ENCODE results near the gene AADACL2. TPM values are rescaled to one million over a fixed set of nuclear protein-coding genes. Genes with fewer than 3 reads are reported as not detected.

AADACL2 gene
- total RNA-seq, 1 donor from 2014 or later, result 11.7 TPM

DNA sequence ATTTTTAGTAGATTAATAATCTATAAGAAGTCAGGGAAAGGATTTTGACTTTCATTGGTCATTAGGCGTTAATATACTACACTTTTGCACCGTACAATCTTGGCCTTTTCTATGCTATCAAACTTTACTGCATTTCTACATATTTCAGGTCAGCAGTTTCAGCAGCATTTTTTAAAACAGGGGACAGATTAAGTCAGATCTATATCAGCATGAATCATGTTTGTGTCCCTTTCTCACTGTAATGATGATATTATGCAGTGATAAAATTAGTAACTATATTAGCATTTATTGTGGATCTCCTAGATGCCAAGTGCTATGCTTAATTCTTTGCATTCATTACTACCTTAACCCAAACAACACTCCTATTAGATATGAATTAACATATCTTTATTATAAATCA lies 59.9 kb downstream of the AADACL2 start:
- H3K27me3 Mint-ChIP-seq, result no peaks in the 10 kb centered on the region
- H3K36me3 Mint-ChIP-seq, result no peaks in the 10 kb centered on the region
- DNase-seq (ENCODE audit: extremely low spot score, unreplicated experiment), result no peak
- TF ChIP-seq, protein P1, sequence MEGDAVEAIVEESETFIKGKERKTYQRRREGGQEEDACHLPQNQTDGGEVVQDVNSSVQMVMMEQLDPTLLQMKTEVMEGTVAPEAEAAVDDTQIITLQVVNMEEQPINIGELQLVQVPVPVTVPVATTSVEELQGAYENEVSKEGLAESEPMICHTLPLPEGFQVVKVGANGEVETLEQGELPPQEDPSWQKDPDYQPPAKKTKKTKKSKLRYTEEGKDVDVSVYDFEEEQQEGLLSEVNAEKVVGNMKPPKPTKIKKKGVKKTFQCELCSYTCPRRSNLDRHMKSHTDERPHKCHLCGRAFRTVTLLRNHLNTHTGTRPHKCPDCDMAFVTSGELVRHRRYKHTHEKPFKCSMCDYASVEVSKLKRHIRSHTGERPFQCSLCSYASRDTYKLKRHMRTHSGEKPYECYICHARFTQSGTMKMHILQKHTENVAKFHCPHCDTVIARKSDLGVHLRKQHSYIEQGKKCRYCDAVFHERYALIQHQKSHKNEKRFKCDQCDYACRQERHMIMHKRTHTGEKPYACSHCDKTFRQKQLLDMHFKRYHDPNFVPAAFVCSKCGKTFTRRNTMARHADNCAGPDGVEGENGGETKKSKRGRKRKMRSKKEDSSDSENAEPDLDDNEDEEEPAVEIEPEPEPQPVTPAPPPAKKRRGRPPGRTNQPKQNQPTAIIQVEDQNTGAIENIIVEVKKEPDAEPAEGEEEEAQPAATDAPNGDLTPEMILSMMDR (conservative IDR thresholded peaks at IDR 0.05), result no peak
- no peak overlapping the region for H3K4me3 Mint-ChIP-seq
- H3K4me1 Mint-ChIP-seq (ENCODE audit: unreplicated experiment), result peaks cover 7% of the 10 kb centered on the region
- H3K27ac Mint-ChIP-seq, result no peak overlapping the region
- peaks cover 6% of the 10 kb centered on the region for H3K9me3 Mint-ChIP-seq

DNA sequence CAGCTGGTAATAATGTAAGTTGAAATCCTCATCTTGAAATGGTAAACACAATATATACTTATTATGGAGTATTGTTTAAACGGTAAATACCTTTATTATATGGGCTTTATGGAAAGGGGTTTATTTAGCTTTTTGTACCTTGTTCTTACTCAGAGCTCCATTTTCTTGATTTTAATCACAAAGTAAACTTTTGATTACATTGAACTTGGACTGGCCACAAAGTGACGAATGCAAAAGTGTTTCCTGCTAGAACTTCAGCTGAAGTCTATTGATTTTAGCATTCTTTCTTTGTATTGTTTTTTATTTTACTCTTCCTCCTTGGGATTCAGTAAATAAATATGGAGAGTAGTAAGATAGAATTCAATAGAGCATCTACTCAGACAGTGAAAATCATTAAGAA lies 60.4 kb downstream of the AADACL2 start:
- Mint-ChIP-seq H3K4me1 (ENCODE audit: unreplicated experiment) (peaks cover 7% of the 10 kb centered on the region), H3K4me3 (no peak overlapping the region), H3K27me3 (no peaks in the 10 kb centered on the region), H3K36me3 (no peaks in the 10 kb centered on the region), H3K9me3 (peaks cover 6% of the 10 kb centered on the region), H3K27ac (no peak overlapping the region)
- DNase-seq (ENCODE audit: extremely low spot score, unreplicated experiment), result no peak
- TF ChIP-seq, protein P1 (conservative IDR thresholded peaks at IDR 0.05), result no peak

DNA sequence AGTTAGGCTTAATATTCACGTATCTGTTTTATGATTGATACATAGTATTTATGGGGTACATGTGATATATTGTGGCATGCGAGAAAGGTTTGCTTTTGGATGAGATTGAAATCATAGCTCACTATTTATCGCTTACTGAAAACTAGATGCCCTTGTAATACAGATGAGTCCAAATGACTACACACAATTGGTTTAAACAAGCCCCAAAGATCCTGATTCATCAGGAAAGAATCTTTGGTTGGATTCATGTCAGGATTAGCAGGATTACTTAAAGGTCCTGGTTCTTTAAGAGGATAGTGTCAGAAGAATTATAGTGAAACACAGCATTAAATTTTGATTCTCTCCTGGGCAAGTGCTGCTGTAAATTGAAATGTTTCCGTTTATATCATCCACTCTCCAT lies 61.5 kb downstream of the AADACL2 start:
- no peak for DNase-seq (ENCODE audit: extremely low spot score, unreplicated experiment)
- H3K4me3 Mint-ChIP-seq, result no peak overlapping the region
- H3K4me1 Mint-ChIP-seq (ENCODE audit: unreplicated experiment), result peaks cover under 1% of the 10 kb centered on the region
- no peak overlapping the region for H3K27ac Mint-ChIP-seq
- TF ChIP-seq, protein P1 (conservative IDR thresholded peaks at IDR 0.05), result no peak
- H3K9me3 Mint-ChIP-seq, result peaks cover under 1% of the 10 kb centered on the region
- H3K27me3 Mint-ChIP-seq, result no peaks in the 10 kb centered on the region
- H3K36me3 Mint-ChIP-seq, result no peaks in the 10 kb centered on the region

DNA sequence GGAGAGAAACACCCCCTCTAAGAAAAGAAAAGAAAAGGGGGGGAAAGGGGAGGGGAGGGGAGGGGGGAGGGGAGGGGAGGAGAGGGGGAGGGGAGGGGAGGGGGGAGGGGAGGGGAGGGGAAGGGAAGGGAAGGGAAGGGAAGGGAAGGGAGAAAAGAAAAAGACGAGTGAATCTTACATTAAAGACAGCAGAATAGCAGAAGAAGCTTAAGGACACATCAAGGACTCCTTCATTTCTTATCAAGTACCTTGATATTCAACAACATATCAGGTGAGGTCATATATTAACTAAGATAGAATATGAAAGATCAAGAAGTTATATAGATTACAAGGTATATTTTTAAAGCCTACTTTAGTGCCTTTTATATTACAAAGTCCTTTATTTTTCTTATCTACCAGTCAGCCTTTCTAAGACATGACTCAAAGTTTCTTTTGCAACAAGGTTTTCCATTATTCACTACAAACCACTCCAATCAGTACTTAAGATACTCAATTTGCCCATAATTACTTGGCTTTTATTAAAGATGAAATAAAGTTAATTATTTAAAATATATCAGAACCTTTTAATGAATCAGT lies 62.5 kb downstream of the AADACL2 start:
- Mint-ChIP-seq H3K27me3 (no peaks in the 10 kb centered on the region), H3K9me3 (no peaks in the 10 kb centered on the region), H3K4me1 (ENCODE audit: unreplicated experiment) (no peaks in the 10 kb centered on the region), H3K4me3 (no peak overlapping the region), H3K27ac (no peak overlapping the region), H3K36me3 (no peaks in the 10 kb centered on the region)
- no peak for DNase-seq (ENCODE audit: extremely low spot score, unreplicated experiment)
- TF ChIP-seq, protein P1 (conservative IDR thresholded peaks at IDR 0.05), result no peak

DNA sequence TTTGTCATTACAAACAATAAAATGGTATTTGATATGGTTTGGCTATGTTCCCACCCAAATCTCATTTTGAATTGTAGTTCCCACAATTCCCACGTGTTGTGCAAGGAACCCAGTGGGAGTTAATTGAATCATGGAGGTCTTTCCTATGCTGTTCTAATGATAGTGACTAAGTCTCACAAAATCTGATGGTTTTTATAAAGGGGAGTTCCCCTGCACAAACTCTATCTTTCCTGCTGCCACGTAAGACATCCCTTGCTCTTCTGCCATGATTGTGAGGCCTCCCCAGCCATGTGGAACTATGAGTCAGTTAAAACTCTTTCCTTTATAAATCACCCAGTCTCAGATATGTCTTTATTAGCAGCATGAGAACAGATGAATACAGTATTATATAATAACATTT lies 64.7 kb downstream of the AADACL2 start:
- Mint-ChIP-seq H3K27ac (no peak overlapping the region), H3K27me3 (no peaks in the 10 kb centered on the region), H3K4me3 (no peak overlapping the region), H3K36me3 (no peaks in the 10 kb centered on the region), H3K9me3 (no peaks in the 10 kb centered on the region), H3K4me1 (ENCODE audit: unreplicated experiment) (no peaks in the 10 kb centered on the region)
- TF ChIP-seq, protein P1 (conservative IDR thresholded peaks at IDR 0.05), result no peak
- no peak for DNase-seq (ENCODE audit: extremely low spot score, unreplicated experiment)

DNA sequence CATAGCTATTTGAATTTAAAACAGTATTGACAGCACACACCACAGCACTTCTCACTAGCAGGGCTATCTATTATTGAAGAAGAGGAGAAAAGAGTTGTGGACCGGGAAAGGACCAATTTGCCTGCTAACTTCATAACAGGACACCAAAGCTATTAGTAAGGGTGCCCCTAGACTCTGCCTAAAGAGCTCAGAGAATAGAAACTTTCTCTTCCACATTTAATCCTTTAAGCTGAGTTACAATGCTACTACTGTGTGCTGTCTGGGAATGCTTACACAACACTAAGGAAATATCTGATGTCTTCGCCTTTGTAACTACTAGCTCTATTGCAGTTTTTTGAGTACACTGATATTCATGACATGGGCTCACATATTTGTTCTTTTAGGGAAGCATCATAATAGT lies 66.7 kb downstream of the AADACL2 start:
- TF ChIP-seq, protein P1 (conservative IDR thresholded peaks at IDR 0.05), result no peak
- Mint-ChIP-seq H3K9me3 (no peaks in the 10 kb centered on the region), H3K27me3 (no peaks in the 10 kb centered on the region), H3K27ac (no peak overlapping the region), H3K4me3 (no peak overlapping the region), H3K36me3 (no peaks in the 10 kb centered on the region), H3K4me1 (ENCODE audit: unreplicated experiment) (no peaks in the 10 kb centered on the region)
- no peak for DNase-seq (ENCODE audit: extremely low spot score, unreplicated experiment)

Measured in type B pancreatic cell (in vitro differentiated cells).